Ectodermal cell (in vitro differentiated cells): Measurements from ENCODE around the gene MUC2.

ENCODE experiments used
- H3K27ac ChIP-seq: 2 replicates; pipeline ENCODE4 v1.7.0; 2013; ENCODE audit warnings: mild to moderate bottlenecking, low read depth, low read length; ENCODE audit not compliant: insufficient read depth, poor library complexity, severe bottlenecking
- H3K27me3 ChIP-seq: 2 replicates; pipeline ENCODE4 v1.7.0; 2013; ENCODE audit warnings: mild to moderate bottlenecking, low read length; ENCODE audit not compliant: insufficient read depth, control insufficient read depth, poor library complexity, severe bottlenecking
- H3K36me3 ChIP-seq: one replicate; pipeline ENCODE4 v1.7.0; 2013; ENCODE audit warnings: low read length; ENCODE audit not compliant: control insufficient read depth, insufficient read depth
- H3K4me1 ChIP-seq: one replicate; pipeline ENCODE4 v1.7.0; 2013; ENCODE audit warnings: low read length; ENCODE audit not compliant: control insufficient read depth, insufficient read depth
- H3K4me3 ChIP-seq: 2 replicates; pipeline ENCODE4 v1.7.0; 2013; ENCODE audit warnings: low read depth, low read length, control low read depth; ENCODE audit not compliant: insufficient read depth
- H3K9me3 ChIP-seq: 2 replicates; pipeline ENCODE4 v1.7.0; 2013; ENCODE audit warnings: mild to moderate bottlenecking, low read length, moderate library complexity; ENCODE audit not compliant: control insufficient read depth
- WGBS, 2 experiments: methylation state at CpG; one replicate each; pipeline ENCODE4 v1.1.7; 2013; ENCODE audit warnings: missing lambda C conversion rate in 2 of 2; 5-methylcytosine and 5-hydroxymethylcytosine counted together

Gene MUC2

GRCh38 chr11:1088927-1089737 lies 14.5 kb downstream of the MUC2 start:
- Histone ChIP-seq H3K9me3 (no peaks in the 10 kb centered on the region), H3K4me3 (no peak overlapping the region), H3K36me3 (no peaks in the 10 kb centered on the region), H3K27me3 (no peaks in the 10 kb centered on the region), H3K4me1 (no peaks in the 10 kb centered on the region), H3K27ac (no peak overlapping the region)
- 94 to 95% methylated on average over 33 of the region's 33 CpGs for WGBS, 2 experiments

- H3K27ac ChIP-seq, result no peak overlapping the region
- no peaks in the 10 kb centered on the region for H3K27me3 ChIP-seq
- no peaks in the 10 kb centered on the region for H3K36me3 ChIP-seq
- no peaks in the 10 kb centered on the region for H3K4me1 ChIP-seq
- no peak overlapping the region for H3K4me3 ChIP-seq
- no peaks in the 10 kb centered on the region for H3K9me3 ChIP-seq
- WGBS, 2 experiments, result 89 to 91% methylated on average over 31 of the region's 31 CpGs
Observed at GRCh38 chr11:1089738-1090599, 15.3 kb downstream of the MUC2 start.

DNA sequence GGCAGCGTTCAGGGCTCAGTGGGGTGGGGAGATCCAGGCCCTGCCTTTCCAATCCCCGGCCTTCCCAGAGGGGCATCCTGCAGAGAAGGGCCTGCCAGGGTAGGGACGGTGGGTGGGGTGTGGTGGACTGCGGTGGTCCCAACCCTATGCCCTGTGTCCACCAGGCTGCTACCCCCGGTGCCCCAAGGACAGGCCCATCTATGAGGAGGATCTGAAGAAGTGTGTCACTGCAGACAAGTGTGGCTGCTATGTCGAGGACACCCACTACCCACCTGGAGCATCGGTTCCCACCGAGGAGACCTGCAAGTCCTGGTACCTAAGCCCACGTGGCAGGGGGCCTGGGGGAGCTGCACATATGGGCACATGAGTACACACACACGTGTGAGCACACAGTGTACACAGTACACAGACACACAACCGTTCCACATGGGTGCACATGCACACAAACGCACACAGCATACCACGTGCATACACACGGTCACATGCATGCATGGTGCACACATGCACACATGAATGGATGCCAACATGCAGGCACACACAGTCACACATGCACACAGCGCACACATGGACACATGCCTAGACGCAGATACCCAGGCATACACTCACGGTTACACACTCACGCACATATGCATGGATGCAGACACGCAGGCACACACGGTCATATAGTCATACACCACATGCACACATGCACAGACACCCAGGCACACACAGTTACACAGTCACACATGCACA lies 16.1 kb downstream of the MUC2 start:
- Histone ChIP-seq H3K4me3 (no peak overlapping the region), H3K9me3 (no peaks in the 10 kb centered on the region), H3K27ac (no peak overlapping the region), H3K4me1 (no peaks in the 10 kb centered on the region), H3K36me3 (no peaks in the 10 kb centered on the region), H3K27me3 (no peaks in the 10 kb centered on the region)
- WGBS, 2 experiments, result 91 to 92% methylated on average over 20 of the region's 20 CpGs

DNA sequence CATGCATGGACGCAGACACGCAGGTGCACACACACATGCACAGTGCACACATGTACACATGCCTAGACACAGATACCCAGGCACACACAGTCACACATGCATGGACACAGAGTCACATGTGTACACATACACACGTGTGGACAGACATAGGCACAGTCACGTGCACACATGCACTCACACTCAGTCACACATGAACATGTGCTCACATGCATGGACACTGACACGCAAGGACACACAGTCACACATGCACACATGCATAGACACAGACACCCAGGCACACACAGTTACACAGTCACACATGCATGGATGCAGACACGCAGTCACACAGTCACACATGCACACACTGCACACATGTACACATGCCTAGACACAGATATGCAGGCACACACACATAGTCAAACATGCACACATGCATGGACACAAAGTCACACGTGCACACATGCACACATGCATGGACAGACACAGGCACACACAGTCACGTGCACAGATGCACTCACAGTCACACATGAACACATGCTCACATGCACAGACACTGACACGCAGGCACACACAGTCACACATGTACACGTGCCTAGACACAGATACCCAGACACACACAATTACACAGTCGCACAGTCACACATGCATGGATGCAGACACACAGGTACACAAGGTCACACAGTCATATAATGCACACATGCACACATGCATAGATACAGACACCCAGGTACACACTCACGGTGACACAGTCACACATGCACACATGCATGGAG lies 16.8 kb downstream of the MUC2 start:
- Histone ChIP-seq H3K27ac (no peak overlapping the region), H3K4me3 (no peak overlapping the region), H3K4me1 (no peaks in the 10 kb centered on the region), H3K27me3 (no peaks in the 10 kb centered on the region), H3K36me3 (no peaks in the 10 kb centered on the region), H3K9me3 (no peaks in the 10 kb centered on the region)
- 76 to 77% methylated on average over 12 of the region's 12 CpGs for WGBS, 2 experiments

GRCh38 chr11:1092145-1092670 lies 17.5 kb downstream of the MUC2 start:
- Histone ChIP-seq H3K9me3 (no peaks in the 10 kb centered on the region), H3K36me3 (no peaks in the 10 kb centered on the region), H3K4me3 (no peak overlapping the region), H3K4me1 (no peaks in the 10 kb centered on the region), H3K27me3 (no peaks in the 10 kb centered on the region), H3K27ac (no peak overlapping the region)
- WGBS, 2 experiments, result 81 to 82% methylated on average over 17 of the region's 17 CpGs

GRCh38 chr11:1092919-1093318 lies 18.2 kb downstream of the MUC2 start:
- Histone ChIP-seq H3K4me3 (no peak overlapping the region), H3K9me3 (no peaks in the 10 kb centered on the region)
- WGBS, 2 experiments, result 91 to 92% methylated on average over 7 of the region's 7 CpGs

DNA sequence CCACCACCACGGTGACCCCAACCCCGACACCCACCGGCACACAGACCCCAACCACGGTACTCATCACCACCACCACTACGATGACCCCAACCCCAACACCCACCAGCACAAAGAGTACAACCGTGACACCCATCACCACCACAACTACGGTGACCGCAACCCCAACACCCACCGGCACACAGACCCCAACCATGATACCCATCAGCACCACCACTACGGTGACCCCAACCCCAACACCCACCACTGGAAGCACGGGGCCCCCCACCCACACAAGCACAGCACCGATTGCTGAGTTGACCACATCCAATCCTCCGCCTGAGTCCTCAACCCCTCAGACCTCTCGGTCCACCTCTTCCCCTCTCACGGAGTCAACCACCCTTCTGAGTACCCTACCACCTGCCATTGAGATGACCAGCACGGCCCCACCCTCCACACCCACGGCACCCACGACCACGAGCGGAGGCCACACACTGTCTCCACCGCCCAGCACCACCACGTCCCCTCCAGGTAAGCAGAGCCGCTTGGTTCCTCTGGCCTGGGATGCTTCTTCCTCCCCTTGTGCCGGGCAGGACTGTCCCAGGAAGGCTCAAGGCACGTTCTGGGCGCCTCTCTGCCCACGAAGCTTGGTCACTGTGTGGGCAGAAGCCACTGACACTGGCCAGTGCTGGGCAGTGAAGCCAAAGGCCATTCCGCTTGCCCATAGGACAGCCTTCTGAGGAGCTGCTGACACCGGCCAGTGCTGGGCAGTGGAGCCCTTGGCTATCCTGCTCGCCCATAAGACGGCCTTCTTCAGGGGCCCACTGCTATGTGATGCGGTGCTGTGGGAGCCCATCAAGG lies 25.1 kb downstream of the MUC2 start:
- no peak overlapping the region for H3K27ac ChIP-seq
- H3K4me3 ChIP-seq, result no peak overlapping the region
- no peaks in the 10 kb centered on the region for H3K4me1 ChIP-seq
- H3K27me3 ChIP-seq, result no peaks in the 10 kb centered on the region
- no peaks in the 10 kb centered on the region for H3K36me3 ChIP-seq
- WGBS, 2 experiments, result 90 to 91% methylated on average over 32 of the region's 32 CpGs
- no peaks in the 10 kb centered on the region for H3K9me3 ChIP-seq

More at GRCh38 chr11:1092919-1093318, 18.2 kb downstream of the MUC2 start:
- Histone ChIP-seq H3K27me3 (no peaks in the 10 kb centered on the region), H3K27ac (no peak overlapping the region), H3K4me1 (no peaks in the 10 kb centered on the region), H3K36me3 (no peaks in the 10 kb centered on the region)

DNA sequence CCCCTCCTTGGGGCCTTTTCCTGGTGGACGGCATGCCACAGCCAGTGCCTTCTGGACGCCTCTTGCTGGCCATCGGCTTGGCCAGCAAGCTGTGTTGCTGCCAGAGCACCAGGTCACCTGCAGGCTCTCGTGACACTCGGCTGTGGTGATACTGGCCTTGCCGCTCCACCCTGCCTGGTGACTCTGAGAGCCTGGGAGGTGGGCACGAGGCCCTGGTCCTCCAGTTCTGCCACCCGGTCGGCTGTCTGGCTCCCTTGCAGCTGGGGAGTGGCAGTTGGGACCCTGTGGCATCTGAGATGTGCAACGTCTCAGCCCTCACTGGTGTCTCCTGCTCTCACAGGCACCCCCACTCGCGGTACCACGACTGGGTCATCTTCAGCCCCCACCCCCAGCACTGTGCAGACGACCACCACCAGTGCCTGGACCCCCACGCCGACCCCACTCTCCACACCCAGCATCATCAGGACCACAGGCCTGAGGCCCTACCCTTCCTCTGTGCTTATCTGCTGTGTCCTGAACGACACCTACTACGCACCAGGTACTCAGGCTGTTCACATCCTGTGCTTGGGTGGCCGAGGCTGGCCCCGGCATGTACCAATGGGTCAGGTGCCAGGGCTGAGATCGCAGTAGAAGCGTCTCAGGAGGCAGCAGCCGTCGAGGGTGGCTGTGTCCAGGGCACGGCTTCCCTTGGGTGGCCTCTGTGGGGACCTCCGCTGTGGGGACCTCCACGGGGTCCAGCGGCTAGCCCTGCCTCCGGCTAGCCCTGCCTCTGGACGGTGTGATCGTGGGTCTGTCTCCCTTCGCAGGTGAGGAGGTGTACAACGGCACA lies 26.0 kb downstream of the MUC2 start:
- 90% methylated on average over 33 of the region's 33 CpGs for WGBS, 2 experiments
- no peak overlapping the region for H3K27ac ChIP-seq
- H3K4me1 ChIP-seq, result no peaks in the 10 kb centered on the region
- H3K27me3 ChIP-seq, result no peaks in the 10 kb centered on the region
- no peak overlapping the region for H3K4me3 ChIP-seq
- H3K9me3 ChIP-seq, result no peaks in the 10 kb centered on the region
- no peaks in the 10 kb centered on the region for H3K36me3 ChIP-seq
